HepG2 (cell line): ENCODE results near the gene CNIH4. TPM values are rescaled to one million over a fixed set of nuclear protein-coding genes. Genes with fewer than 3 reads are reported as not detected.

Source experiments
- BORCS8-MEF2B ChIP-seq: sonication (generic); formaldehyde crosslinking; IDR thresholded peaks from 2 replicates; pipeline ENCODE4 v1.8.0; 2022; ENCODE audit warnings: mild to moderate bottlenecking, missing genetic modification reagents
- ELF4 ChIP-seq: sonication (generic); formaldehyde crosslinking; IDR thresholded peaks from 2 replicates; pipeline ENCODE4 v1.5.0; 2020; ENCODE audit warnings: missing genetic modification reagents, mild to moderate bottlenecking, moderate library complexity, borderline replicate concordance
- MXD4 ChIP-seq: IDR thresholded peaks from 2 replicates; pipeline ENCODE4 v1.6.1; 2016; ENCODE audit warnings: mild to moderate bottlenecking, missing biosample characterization, missing genetic modification reagents
- NR3C1 ChIP-seq: sonication (generic); formaldehyde crosslinking; IDR thresholded peaks from 2 replicates; pipeline ENCODE4 v1.4.0; 2020; ENCODE audit warnings: missing genetic modification reagents
- PHF20 ChIP-seq: sonication (generic); formaldehyde crosslinking; IDR thresholded peaks from 2 replicates; pipeline ENCODE4 v1.5.0; 2020; ENCODE audit warnings: mild to moderate bottlenecking, missing genetic modification reagents
- PRDM15 ChIP-seq: sonication (generic); formaldehyde crosslinking; IDR thresholded peaks from 2 replicates; pipeline ENCODE4 v1.4.0; 2020; ENCODE audit warnings: missing genetic modification reagents
- SIN3A ChIP-seq: IDR thresholded peaks from 2 replicates; pipeline ENCODE4 v1.6.1; 2011; ENCODE audit warnings: low read depth, mild to moderate bottlenecking, control low read depth, low read length, borderline replicate concordance
- SKI ChIP-seq: fragments of 450-650 bp; IDR thresholded peaks from one replicate; pipeline ENCODE4 v1.6.1; 2018; ENCODE audit warnings: mild to moderate bottlenecking; ENCODE audit not compliant: partially characterized antibody
- UBTF ChIP-seq: sonication (generic); formaldehyde crosslinking; IDR thresholded peaks from 2 replicates; pipeline ENCODE4 v1.4.0; 2020; ENCODE audit warnings: mild to moderate bottlenecking, missing genetic modification reagents
- ZFP36L1 ChIP-seq: sonication (generic); formaldehyde crosslinking; IDR thresholded peaks from 2 replicates; pipeline ENCODE4 v1.8.0; 2022; ENCODE audit warnings: mild to moderate bottlenecking, missing genetic modification reagents, moderate library complexity
- ZNF160 ChIP-seq: sonication (generic); formaldehyde crosslinking; IDR thresholded peaks from 2 replicates; pipeline ENCODE4 v1.8.0; 2022; ENCODE audit warnings: mild to moderate bottlenecking, inconsistent platforms, missing genetic modification reagents
- ZNF335 ChIP-seq: sonication (generic); formaldehyde crosslinking; IDR thresholded peaks from 2 replicates; pipeline ENCODE4 v1.4.0; 2020; ENCODE audit warnings: missing genetic modification reagents
- ZNF451 ChIP-seq: sonication (generic); formaldehyde crosslinking; IDR thresholded peaks from 2 replicates; pipeline ENCODE4 v1.5.0; 2020; ENCODE audit warnings: mild to moderate bottlenecking, missing genetic modification reagents
- ZNF530 ChIP-seq: sonication (generic); formaldehyde crosslinking; IDR thresholded peaks from 2 replicates; pipeline ENCODE4 v1.5.0; 2020; ENCODE audit warnings: low read depth, mild to moderate bottlenecking, missing genetic modification reagents
- ZNF556 ChIP-seq: sonication (generic); formaldehyde crosslinking; IDR thresholded peaks from 2 replicates; pipeline ENCODE4 v1.4.0; 2020; ENCODE audit warnings: mild to moderate bottlenecking, missing genetic modification reagents, borderline replicate concordance
- ZNF687 ChIP-seq: sonication (generic); formaldehyde crosslinking; IDR thresholded peaks from 2 replicates; pipeline ENCODE4 v1.5.1; 2020; ENCODE audit warnings: mild to moderate bottlenecking, missing genetic modification reagents, moderate library complexity
- ZNF704 ChIP-seq: sonication (generic); formaldehyde crosslinking; IDR thresholded peaks from 2 replicates; pipeline ENCODE4 v1.8.1; 2023; ENCODE audit warnings: mild to moderate bottlenecking, inconsistent platforms, moderate library complexity, missing genetic modification reagents, borderline replicate concordance
- polyA plus RNA-seq, 8 experiments: library from polyadenylated mRNA; depleted of rRNA in 3 of 8; stranded (reverse) in 7 of 8; unstranded in 1 of 8; fragments of >200 nt; fragmentation: Illumina TruSeq in 4 of 8; extraction: Trizol in 4 of 8; gene quantifications; 2 replicates each; pipeline versions ENCODE4 v1.2.1 to v1.2.3, GENCODE V29; 2011 to 2016; ENCODE audit warnings: low read depth in 4 of 8, missing spikeins in 1 of 8, mixed read lengths in 1 of 8; ENCODE audit not compliant: insufficient read depth in 1 of 8
- total RNA-seq, 5 experiments: library from RNA; depleted of rRNA; stranded (reverse); fragments of >200 nt; fragmentation: Illumina TruSeq; extraction: Trizol; gene quantifications; 2 replicates each; pipeline ENCODE4 v1.2.3, GENCODE V29; 2016; ENCODE audit warnings: low read depth in 1 of 5

Gene CNIH4
- total and polyA plus RNA-seq, 2 of the 13 experiments (the other 11 are each of a cell fraction or from before 2014, with no cell fraction given): 51.8 to 52.9 TPM

- TF ChIP-seq PRDM15 (CRISPR knock-in tag) (no peak; the same call in 1 of the 2 replicates), UBTF (CRISPR knock-in tag) (peak; percentile 58; the same call in 1 of the 2 replicates), NR3C1 (no peak), PHF20 (CRISPR knock-in tag) (peak; percentile 89), ZNF687 (CRISPR knock-in tag) (peak; percentile 69), SIN3A (peak; percentile 90), SKI (no peak), ZNF530 (CRISPR knock-in tag) (no peak), ZNF451 (CRISPR knock-in tag) (no peak), ELF4 (no peak), ZNF704 (CRISPR knock-in tag) (no peak), ZNF556 (0 out of 2 replicates have a peak, but pooled peaks have one; percentile 23), ZNF335 (peak; percentile 100), MXD4 (CRISPR knock-in tag) (peak; percentile 63), BORCS8-MEF2B (CRISPR knock-in tag) (0 out of 2 replicates have a peak, but pooled peaks have one; percentile 29), ZFP36L1 (no peak), ZNF160 (CRISPR knock-in tag) (no peak)
Measured at GRCh38 chr1:224329842-224330753, 26.6 kb upstream of the CNIH4 start, which contains the start of gene NVL (continued).
